Stimulated activated naive CD8-positive, alpha-beta T cell treated with anti-CD3 and anti-CD28 coated beads, Interleukin-15, Interleukin-2, amounts not matched to agents 100 U/mL and 50 U/mL, for 24 hours (primary cell): Measurements from ENCODE around the gene GRP.
A peak's percentile ranks its signal among the peaks of the same experiment; 100 is the strongest.

ENCODE experiments used
- ATAC-seq: fragments of 150-1000 bp; cut with Tn5 transposase; one replicate; pipeline ENCODE4 v1.10.0; 2021
- DNase-seq: peaks from one replicate; pipeline ENCODE4 v3.0.0; 2021

The GRP gene

DNA sequence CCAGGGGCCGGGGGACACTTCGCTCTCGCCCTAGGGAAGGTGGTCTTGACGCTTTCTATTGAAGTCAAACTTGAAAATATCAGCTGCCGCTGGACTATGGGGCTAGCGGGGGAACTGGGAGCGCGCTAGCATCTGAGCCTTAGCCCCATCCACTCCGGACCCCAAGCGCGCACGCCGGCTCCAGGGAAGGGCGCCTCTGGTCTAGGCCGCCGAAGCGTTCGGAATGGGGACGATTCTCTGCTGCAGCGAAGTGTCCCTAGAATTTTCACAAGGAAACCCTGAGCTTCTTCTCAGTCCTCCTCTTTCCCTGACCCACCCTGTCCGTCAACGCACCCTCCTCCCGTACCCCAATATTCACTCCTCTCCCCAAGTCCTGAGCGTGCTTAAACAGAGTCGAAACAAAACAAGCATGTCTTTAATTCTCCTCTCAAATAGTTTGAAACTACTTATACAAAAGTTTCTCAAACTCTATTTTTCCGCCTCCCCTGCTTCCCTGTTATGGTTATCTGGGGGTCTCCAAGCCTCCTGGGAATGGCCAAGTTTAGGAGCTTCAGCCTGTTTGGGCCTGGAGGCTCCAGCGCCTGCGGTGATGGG is 48.3 kb downstream of the GRP start:
- DNase-seq: no peak
- no peak for ATAC-seq

DNA sequence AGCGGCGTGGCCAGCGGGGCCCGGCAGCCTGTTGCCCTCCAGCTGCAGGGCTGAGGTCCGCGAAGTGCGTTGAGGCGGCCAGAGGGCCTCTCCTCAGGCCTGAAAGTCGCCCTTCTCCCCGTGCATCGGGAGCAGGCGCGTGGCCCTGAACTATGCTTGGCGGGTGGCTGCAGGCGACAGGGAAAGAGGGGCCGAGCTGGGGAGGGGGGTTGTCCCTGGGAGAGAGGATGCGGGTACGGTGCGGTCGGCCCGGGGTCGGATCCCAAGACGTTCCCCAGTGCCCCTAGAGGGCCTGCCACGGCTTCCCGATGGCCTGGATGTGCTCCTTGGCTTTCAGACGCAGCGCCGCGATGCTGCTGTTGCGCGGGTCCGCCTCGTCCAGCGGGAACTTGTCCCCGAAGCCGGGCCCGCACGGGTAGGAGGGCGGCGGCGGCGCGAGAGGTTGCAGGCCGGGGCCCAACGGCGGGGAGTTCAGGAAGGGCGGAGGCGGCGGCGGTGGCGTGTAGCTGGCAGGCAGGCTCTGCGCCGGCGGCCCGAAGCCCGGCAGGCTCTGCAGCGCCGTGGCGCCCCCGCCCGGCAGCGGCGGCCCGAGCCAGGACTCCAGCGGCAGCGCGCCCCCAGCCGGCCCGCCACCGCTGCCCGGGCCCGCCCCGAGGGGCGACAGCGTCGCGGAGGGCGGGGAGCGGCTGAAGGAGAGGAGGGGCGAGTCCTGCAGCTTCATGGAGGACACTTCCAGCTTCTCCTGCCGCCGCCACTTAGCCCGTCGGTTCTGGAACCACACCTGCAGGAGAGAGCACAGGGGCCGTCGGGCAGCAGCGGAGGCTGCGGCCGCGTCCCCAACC is 49.0 kb downstream of the GRP start:
- DNase-seq: peak; percentile 67
- peak; percentile 55 for ATAC-seq

DNA sequence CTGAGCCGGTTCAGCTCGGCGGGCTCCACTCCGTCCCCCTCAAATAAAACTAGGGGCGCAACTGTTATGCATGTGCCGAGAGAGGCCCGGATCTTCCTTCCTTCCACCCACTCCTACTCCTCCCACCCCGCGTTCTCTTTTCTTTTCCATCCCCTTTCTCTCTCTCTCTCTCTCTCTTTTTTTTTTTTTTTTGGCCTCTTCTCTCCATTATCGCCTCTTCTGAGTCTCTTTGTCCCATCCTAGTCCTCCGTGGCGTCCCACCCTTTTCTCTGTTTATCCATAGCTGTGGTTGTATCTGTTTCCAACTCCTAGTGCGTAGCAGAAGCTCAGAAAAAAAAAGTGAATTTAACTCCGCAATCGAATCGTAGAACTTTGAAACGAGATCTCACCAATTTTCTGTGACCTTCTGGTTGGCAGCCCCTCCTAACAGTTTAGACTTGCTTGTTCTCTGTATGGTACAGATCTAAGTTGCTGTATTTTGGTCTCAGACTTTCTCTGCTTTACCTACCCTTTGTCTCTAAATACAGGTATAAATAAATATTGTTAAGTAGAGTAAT is 49.7 kb downstream of the GRP start:
- no peak for ATAC-seq
- no peak for DNase-seq

DNA sequence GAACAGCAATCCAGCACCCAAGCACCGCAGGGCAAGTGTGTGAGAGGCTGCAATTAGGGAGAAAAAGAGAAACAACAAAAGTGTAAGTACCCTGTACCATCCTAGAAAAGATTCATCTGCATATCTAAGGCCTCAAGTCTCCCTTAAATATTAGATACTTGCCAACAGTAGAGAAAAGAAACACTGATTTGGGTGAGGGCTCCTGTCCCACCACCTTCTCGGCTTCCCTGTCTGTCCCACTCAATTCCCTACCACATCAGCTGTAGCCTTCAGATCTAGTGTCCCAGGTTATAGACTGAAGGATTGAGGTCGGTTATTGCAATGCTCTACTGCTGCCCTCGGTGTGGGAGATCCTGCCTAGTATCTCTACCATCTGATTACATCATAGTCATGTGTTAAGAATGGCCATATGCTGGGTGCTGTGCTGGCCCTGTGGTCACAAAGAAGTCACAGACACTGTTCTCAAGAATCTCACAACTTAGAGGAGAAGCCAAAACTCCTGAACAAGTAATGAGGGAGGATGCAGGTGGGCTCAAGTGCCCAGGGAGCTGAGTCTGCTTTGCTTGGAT is 50.8 kb downstream of the GRP start:
- DNase-seq (no peak), ATAC-seq (no peak)

DNA sequence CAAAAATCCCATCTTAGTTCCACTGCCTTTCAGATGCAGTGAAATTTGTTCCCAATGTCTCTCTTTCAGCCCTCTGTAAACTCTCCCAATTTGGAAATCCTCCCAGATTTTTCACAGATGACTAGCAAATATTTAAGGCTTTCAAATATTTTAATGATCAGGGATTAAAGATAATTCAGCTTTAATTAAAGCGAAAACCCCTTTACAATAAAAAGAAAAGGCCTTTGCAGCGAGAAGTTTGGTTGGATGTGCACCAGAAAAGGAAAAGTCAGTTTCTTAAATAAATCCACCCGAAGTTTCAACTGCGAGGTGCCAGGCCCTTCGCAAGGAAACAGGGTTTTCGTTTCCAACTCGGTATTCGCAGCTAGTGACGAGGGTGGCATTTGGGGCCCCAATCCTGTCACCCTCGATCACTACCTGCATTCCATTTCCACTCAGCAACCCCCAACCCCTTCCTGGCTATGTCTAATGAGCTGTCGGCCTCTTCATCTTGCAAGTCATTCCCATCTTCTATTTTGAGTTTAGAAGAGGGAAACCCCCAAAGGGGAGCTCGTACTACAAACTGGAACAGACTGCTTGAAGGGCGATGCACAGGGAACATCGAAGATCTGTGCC is 51.8 kb downstream of the GRP start:
- no peak for ATAC-seq
- no peak for DNase-seq

DNA sequence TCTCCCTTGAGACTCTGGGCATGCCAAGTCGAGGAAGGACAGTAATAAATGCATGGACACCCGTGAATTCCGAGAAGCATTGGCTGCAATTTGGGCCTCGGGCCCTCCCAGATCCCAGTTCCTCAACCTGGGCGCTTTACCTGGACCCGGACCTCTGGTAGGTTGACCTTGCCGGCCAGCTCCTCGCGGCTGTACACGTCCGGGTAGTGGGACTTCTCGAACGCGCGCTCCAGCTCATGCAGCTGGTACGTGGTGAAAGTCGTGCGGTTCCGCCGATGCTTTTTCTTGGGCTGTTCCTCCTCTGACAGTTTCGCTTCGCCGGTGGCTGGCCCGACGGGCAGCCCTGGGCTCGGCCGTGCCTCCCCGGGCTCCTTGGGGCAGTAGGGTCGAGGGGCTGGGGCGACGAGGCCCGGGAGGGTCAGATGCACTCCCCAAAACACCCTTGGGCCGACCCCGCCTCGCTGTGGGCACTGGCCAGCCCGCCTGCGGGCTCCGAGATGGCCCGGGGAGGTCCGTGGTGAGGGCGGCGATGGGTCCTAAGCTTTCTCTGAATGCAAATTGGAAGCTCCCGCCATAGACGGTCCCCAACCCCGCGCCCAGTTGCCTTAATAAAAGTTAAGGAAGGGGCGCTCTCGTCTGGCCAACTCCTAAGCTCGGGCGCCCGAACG is 52.4 kb downstream of the GRP start:
- DNase-seq (peak; percentile 5), ATAC-seq (no peak)

DNA sequence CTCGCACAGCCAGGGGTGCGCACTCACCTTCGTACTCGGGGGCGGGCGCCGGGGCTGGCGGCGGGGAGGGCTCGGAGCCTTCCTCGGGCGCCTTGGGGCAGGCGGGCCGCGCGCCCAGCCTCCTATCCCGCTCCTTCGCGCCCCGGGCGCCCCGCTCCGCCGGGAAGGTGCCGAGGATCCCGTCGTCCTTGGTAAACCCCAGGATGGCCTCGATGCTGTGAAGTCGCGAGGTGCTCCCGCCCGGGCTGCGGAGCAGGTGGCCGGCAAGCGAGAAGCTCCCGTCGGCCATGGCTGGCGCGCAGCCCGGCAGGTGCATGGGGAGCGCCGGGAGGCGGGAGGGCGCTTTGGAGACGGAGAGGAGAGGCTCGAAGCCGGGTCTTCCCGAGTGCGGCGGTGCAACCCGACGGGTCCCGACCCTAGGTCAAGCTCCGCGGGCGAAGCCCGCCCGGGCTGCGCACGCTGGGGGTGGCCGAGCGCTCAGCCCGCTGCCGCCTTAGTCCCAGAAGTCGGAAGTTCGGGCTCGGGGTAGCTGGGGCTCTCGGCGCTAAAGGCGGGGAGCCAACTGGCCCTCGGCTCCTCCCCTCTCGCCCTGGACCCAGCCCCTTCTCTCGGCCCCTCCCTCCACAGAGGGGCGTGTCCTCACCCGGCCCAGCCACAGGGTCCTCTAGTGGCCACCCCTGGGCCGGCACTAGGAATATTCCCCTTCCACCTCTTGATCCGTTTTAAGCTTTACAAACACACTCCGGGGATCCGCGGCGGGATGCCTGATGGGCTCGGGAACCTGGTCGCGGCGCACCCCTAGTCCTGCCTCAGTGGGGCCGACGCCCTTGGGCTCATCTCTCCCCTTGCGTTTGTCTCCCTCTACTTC is 53.2 kb downstream of the GRP start, which contains the start of gene RAX:
Gene RAX, minus strand, starts transcription at position 564 of the 868 bp plus-strand sequence. Its CDS starts 248 bp downstream, at position 316.
- DNase-seq (peak; percentile 31), ATAC-seq (no peak)

DNA sequence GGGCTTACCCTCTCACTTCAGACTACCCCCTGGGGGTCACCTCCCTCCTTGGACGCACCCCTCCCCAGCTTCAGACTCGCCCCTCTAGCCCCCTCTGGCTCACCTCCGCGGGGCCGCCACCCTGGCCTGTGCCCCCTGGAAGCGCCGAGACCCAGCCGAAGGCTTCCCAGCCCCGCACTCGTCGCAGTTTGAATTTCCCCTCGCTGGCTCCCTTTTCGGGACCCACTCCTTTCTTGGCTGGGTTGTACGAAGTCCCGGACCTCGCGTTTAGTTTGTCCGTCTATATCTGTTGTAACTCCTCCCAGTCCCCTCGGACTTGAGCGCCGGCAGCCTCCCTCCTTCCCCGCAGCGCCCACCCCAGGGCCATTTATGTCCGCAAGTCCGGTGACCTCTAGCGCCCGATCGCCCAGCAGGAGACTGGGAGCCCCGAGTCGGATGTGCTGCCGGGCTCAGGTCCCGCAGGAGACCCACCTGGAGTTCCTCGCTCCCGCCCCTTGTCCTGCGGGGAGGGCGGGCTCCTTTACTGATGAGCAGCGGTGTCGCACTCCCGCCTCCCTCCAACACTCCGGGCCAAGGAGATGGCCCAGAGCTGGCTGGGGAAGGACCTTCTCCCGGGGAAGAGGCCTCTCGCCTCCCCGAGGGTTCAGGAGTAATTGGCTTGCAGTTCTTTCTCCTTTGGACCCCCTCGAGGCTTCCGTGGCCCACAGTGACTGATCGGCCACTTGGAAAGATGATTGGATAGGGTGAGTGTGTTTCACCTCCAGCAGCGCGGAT is 54.0 kb downstream of the GRP start:
- no peak for ATAC-seq
- DNase-seq: no peak

DNA sequence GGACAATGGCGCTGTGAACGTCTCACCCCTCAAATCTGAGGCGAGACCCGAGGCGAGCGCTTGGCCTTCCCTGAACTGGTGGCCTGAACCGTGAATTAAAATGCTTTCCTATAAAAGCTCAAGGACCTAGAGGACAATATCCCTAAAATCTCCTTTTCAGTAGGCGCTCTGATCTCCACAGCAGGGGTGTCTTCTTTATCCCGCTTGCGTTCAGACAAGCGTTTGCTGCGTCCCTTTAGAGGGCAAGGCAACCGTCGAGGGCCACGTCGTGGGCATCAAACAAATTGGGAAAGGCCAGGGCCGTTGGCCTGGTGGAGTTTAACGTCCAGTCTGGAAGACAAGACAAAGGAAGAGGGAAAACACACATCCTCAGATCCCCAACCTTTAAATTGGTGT is 54.6 kb downstream of the GRP start:
- DNase-seq (no peak), ATAC-seq (no peak)

DNA sequence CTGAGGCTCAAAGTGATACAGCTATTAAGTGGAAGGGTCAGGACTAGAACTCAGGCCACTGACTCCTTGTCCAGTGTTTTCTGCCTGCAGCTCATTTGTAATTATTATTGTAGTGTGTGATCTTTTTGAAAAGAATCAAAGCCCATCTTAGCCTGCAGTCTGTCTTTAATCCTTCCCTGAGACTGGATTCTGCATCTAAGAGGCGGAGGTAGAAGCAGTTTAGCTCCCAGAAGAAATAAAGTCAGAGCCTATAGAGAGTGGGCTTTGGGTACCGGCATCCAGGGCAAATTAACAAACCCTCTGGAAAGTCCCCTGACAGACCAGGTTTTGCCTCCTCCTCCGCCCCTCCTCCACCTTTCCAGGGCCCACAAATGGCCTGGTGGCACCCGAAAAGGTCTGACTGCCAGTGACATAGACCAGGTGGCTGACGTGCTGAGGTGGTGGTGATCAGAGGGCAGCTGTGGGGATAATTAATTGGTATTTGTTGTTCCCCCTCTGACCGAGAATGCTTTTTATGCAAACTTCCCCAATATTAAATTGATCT is 55.5 kb downstream of the GRP start:
- ATAC-seq (no peak), DNase-seq (no peak)

DNA sequence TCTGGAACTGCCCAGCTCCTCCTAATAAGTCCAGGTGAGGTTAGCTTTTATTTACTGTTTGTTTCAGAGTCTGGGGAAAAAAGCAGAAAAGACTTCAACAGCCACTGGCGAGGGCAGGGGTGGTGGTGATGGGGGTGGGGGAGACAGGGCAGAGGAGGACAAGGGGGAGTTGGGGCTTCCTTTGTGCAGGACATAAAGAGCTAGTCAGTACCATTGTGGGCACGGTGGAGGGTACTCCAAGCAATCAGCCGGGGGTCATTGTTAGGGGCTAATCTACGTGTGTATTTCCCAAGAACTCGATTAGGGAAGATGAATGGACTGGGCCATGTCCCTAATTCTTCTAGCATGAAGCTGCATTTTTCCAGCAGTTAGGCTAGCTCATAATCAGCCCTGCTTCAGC is 56.1 kb downstream of the GRP start:
- ATAC-seq: no peak
- DNase-seq: no peak

DNA sequence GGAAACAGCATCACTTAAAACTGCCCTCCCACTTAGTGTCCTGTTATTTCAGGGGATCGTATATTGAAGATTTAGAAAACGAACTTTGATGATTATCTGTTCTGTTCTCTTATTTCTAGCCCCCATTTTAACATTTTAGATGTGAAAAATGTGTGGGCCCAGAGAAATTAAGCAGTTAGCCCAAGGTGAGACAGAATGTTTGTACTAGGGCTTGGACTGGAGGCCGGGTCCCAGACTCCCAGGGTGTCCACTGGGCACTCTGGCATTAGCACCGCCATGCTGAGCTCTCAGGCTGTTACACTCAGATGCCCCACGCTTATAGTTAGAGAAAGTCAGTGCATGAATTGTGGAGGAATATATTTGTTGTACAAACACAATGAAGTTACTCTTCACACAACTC is 58.8 kb downstream of the GRP start:
- no peak for ATAC-seq
- no peak for DNase-seq

DNA sequence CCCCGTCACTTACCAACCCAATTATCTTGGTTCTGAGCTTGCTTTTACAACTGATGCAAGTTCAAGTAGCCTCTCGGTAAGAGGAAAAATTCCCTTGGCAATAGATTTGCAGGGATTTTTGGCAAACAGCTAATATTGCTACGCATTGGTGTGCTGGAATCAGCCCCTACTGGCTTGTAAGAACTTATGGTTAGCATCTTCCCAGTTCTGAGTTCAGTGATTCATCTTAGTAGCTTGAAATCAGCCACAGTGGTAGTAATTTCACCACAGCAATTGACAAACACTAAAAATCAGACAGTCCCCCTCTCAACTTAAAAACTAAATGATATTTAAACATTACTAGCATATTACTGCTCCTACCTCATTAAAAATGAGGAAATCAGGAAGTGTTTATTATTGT is 59.2 kb downstream of the GRP start:
- no peak for DNase-seq

DNA sequence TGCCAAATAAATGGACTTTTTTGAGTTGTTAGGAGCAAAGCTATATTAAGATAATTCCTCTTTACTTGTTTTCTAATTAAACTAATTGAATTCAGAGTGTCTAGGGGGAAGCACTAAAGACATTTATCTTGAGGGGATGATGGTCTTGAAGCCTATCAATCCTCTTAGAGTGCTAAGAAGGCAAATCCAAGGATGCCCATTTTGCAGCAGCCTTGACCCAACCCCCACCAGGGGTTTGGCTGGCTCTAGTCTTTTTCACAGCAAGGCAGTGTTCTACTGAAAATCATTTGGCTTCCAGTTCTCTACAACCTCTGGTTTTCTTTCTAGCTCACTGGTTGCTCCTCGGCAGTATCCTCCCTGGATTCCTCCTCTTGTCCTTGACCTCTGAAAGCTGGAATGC is 59.8 kb downstream of the GRP start:
- ATAC-seq: no peak
- no peak for DNase-seq

More for the DNA sequence above, 59.2 kb downstream of the GRP start:
- no peak for ATAC-seq
